Measurements from ENCODE around the gene SH3GL3. TPM values are rescaled to one million over a fixed set of nuclear protein-coding genes. Genes with fewer than 3 reads are reported as not detected.

The SH3GL3 gene
- total and polyA plus RNA-seq, 2 of the 8 experiments (the other 6 are each of a cell fraction or from before 2014, with no cell fraction given), result 14.1 to 19.1 TPM

- TF ChIP-seq, protein P1, sequence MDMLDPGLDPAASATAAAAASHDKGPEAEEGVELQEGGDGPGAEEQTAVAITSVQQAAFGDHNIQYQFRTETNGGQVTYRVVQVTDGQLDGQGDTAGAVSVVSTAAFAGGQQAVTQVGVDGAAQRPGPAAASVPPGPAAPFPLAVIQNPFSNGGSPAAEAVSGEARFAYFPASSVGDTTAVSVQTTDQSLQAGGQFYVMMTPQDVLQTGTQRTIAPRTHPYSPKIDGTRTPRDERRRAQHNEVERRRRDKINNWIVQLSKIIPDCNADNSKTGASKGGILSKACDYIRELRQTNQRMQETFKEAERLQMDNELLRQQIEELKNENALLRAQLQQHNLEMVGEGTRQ (IDR thresholded peaks at IDR 0.05; ENCODE audit: low read length), result no peak
- TF ChIP-seq BACH1 (IDR thresholded peaks at IDR 0.05; ENCODE audit: low read length) (no peak), SIN3A (conservative IDR thresholded peaks at IDR 0.05 in 1 of 2, IDR thresholded peaks at IDR 0.05 in 1 of 2; ENCODE audit: low read depth in 1 of 2, low read length in 2 of 2) (no peak), JUN (IDR thresholded peaks at IDR 0.05; ENCODE audit: low read depth, low read length) (no peak), JUND (IDR thresholded peaks at IDR 0.05; ENCODE audit: low read length) (no peak)
- TF ChIP-seq, protein P2, sequence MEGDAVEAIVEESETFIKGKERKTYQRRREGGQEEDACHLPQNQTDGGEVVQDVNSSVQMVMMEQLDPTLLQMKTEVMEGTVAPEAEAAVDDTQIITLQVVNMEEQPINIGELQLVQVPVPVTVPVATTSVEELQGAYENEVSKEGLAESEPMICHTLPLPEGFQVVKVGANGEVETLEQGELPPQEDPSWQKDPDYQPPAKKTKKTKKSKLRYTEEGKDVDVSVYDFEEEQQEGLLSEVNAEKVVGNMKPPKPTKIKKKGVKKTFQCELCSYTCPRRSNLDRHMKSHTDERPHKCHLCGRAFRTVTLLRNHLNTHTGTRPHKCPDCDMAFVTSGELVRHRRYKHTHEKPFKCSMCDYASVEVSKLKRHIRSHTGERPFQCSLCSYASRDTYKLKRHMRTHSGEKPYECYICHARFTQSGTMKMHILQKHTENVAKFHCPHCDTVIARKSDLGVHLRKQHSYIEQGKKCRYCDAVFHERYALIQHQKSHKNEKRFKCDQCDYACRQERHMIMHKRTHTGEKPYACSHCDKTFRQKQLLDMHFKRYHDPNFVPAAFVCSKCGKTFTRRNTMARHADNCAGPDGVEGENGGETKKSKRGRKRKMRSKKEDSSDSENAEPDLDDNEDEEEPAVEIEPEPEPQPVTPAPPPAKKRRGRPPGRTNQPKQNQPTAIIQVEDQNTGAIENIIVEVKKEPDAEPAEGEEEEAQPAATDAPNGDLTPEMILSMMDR (IDR thresholded peaks at IDR 0.05; ENCODE audit: control extremely low read depth in 1 of 3, insufficient read depth in 1 of 3, low read depth in 1 of 3, low read length in 3 of 3), result no peak
Measured at GRCh38 chr15:83567318-83567717, 120.2 kb downstream of the SH3GL3 start (continued).

Data from H1 (cell line).